ENCODE measurements around the gene CACNG4. TPM values are rescaled to one million over a fixed set of nuclear protein-coding genes. Genes with fewer than 3 reads are reported as not detected.

Gene CACNG4
- total RNA-seq, 1 experiment from 2014 or later = 46.3 TPM

- ChIA-PET POLR2A (ENCODE audit: unreplicated experiment) (interaction anchor here (0.6 kb wide), 1 partner anchor 19 kb away, joined by 4 read pairs; no protein-coding TSS in a partner anchor), CTCF (no interaction called here)
- Histone ChIP-seq H3F3A (ENCODE audit: insufficient read depth, low read depth) (peaks cover 34% of the 10 kb centered on the region), H3K4me2 (no peak overlapping the region), H3K9me2 (ENCODE audit: insufficient read depth) (no peaks in the 10 kb centered on the region), H3K9me3 (ENCODE audit: insufficient read depth, low read depth) (no peaks in the 10 kb centered on the region), H3K79me2 (ENCODE audit: low read depth) (no peaks in the 10 kb centered on the region), H3K36me3 (ENCODE audit: low read depth) (no peaks in the 10 kb centered on the region), H3K27ac (no peak overlapping the region), H3K27me3 (ENCODE audit: insufficient read depth, low read depth) (no peaks in the 10 kb centered on the region), H3K4me1 (replicated peaks; ENCODE audit: insufficient read depth) (peaks cover 50% of the 10 kb centered on the region), H3K4me3 (no peak overlapping the region), H4K20me1 (ENCODE audit: insufficient read depth) (no peaks in the 10 kb centered on the region), H2AFZ (no peak overlapping the region)
- no peak for TF ChIP-seq EZH2 (IDR thresholded peaks at IDR 0.05; ENCODE audit: low read depth)
- TF ChIP-seq, protein P1, sequence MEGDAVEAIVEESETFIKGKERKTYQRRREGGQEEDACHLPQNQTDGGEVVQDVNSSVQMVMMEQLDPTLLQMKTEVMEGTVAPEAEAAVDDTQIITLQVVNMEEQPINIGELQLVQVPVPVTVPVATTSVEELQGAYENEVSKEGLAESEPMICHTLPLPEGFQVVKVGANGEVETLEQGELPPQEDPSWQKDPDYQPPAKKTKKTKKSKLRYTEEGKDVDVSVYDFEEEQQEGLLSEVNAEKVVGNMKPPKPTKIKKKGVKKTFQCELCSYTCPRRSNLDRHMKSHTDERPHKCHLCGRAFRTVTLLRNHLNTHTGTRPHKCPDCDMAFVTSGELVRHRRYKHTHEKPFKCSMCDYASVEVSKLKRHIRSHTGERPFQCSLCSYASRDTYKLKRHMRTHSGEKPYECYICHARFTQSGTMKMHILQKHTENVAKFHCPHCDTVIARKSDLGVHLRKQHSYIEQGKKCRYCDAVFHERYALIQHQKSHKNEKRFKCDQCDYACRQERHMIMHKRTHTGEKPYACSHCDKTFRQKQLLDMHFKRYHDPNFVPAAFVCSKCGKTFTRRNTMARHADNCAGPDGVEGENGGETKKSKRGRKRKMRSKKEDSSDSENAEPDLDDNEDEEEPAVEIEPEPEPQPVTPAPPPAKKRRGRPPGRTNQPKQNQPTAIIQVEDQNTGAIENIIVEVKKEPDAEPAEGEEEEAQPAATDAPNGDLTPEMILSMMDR (conservative IDR thresholded peaks at IDR 0.05) = no peak
- no TSS peak for BruUV-seq (replicated peaks)
- DNase-seq = no peak
- intact Hi-C loops (cut with micrococcal nuclease; ENCODE audit: unreplicated experiment) = no loop called here
These were observed 9.9 kb upstream of the CACNG4 start for GRCh38 chr17:66954632-66955031.

DNA sequence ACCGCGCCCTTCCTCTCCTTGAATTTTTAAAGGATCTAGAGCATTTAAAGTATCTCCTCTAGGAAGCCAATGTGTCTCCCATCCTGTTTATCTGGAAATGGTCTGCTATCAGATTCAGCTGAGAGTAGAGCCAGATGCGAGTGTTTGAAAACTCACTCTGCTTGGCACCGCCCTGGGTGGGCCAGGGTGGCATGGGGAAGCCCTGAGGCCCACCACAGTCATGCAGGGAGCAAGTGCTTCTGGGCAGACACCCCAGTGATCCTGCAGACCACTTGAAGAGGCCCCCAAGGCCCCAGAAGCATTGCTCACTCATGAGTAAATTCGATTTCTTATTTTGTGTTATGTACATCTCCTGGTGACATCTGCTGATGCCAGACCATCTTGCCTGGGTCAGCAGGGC lies 8.7 kb upstream of the CACNG4 start:
- Histone ChIP-seq H3K9me3 (ENCODE audit: insufficient read depth, low read depth) (no peaks in the 10 kb centered on the region), H3K4me2 (no peak overlapping the region), H3K9me2 (ENCODE audit: insufficient read depth) (no peaks in the 10 kb centered on the region), H3K27ac (no peak overlapping the region), H3K4me1 (replicated peaks; ENCODE audit: insufficient read depth) (peaks cover 38% of the 10 kb centered on the region), H3F3A (ENCODE audit: insufficient read depth, low read depth) (peaks cover 22% of the 10 kb centered on the region), H3K4me3 (no peak overlapping the region), H3K79me2 (ENCODE audit: low read depth) (no peaks in the 10 kb centered on the region), H2AFZ (no peak overlapping the region), H3K27me3 (ENCODE audit: insufficient read depth, low read depth) (no peaks in the 10 kb centered on the region), H4K20me1 (ENCODE audit: insufficient read depth) (no peaks in the 10 kb centered on the region), H3K36me3 (ENCODE audit: low read depth) (no peaks in the 10 kb centered on the region)
- no peak for DNase-seq
- POLR2A ChIA-PET (ENCODE audit: unreplicated experiment) = no interaction called here
- CTCF ChIA-PET = no interaction called here
- TF ChIP-seq, protein P1 (conservative IDR thresholded peaks at IDR 0.05) = no peak
- no peak for TF ChIP-seq EZH2 (IDR thresholded peaks at IDR 0.05; ENCODE audit: low read depth)
- intact Hi-C loops (cut with micrococcal nuclease; ENCODE audit: unreplicated experiment) = no loop called here
- no TSS peak for BruUV-seq (replicated peaks)

- peaks cover 27% of the 10 kb centered on the region for H3K4me1 ChIP-seq (replicated peaks; ENCODE audit: insufficient read depth)
- intact Hi-C loops (cut with micrococcal nuclease; ENCODE audit: unreplicated experiment) = no loop called here
- ChIA-PET CTCF (no interaction called here), POLR2A (ENCODE audit: unreplicated experiment) (no interaction called here)
- H3K4me2 ChIP-seq = no peak overlapping the region
- BruUV-seq (replicated peaks) = no TSS peak
- H4K20me1 ChIP-seq (ENCODE audit: insufficient read depth) = no peaks in the 10 kb centered on the region
- H3K4me3 ChIP-seq = no peak overlapping the region
- no peaks in the 10 kb centered on the region for H3K9me3 ChIP-seq (ENCODE audit: insufficient read depth, low read depth)
- H3K9me2 ChIP-seq (ENCODE audit: insufficient read depth) = no peaks in the 10 kb centered on the region
- no peak for TF ChIP-seq EZH2 (IDR thresholded peaks at IDR 0.05; ENCODE audit: low read depth)
- TF ChIP-seq, protein P1 (conservative IDR thresholded peaks at IDR 0.05) = no peak
- H3K79me2 ChIP-seq (ENCODE audit: low read depth) = no peaks in the 10 kb centered on the region
- no peak overlapping the region for H3K27ac ChIP-seq
- no peaks in the 10 kb centered on the region for H3K36me3 ChIP-seq (ENCODE audit: low read depth)
- H3F3A ChIP-seq (ENCODE audit: insufficient read depth, low read depth) = peaks cover 11% of the 10 kb centered on the region
- DNase-seq = no peak
- no peaks in the 10 kb centered on the region for H3K27me3 ChIP-seq (ENCODE audit: insufficient read depth, low read depth)
- no peak overlapping the region for H2AFZ ChIP-seq
These were observed 7.6 kb upstream of the CACNG4 start for GRCh38 chr17:66956941-66957340.

Measured in PC-9 (cell line).